Stimulated activated CD4-positive, alpha-beta T cell treated with anti-CD3 and anti-CD28 coated beads, Interleukin-2, amount 100 ng/mL, for 4 hours (primary cell): Measurements from ENCODE around the gene PCDHGA6.
"Not testable (repeated sequence)": the region's sequence is repeated elsewhere in the genome, so short reads cannot be mapped to it uniquely, and the experiment has no call there.

Experiments used
- DNase-seq: peaks from one replicate; pipeline ENCODE4 v3.0.0-alpha.2; 2020; ENCODE audit warnings: low read depth

Gene PCDHGA6

DNA sequence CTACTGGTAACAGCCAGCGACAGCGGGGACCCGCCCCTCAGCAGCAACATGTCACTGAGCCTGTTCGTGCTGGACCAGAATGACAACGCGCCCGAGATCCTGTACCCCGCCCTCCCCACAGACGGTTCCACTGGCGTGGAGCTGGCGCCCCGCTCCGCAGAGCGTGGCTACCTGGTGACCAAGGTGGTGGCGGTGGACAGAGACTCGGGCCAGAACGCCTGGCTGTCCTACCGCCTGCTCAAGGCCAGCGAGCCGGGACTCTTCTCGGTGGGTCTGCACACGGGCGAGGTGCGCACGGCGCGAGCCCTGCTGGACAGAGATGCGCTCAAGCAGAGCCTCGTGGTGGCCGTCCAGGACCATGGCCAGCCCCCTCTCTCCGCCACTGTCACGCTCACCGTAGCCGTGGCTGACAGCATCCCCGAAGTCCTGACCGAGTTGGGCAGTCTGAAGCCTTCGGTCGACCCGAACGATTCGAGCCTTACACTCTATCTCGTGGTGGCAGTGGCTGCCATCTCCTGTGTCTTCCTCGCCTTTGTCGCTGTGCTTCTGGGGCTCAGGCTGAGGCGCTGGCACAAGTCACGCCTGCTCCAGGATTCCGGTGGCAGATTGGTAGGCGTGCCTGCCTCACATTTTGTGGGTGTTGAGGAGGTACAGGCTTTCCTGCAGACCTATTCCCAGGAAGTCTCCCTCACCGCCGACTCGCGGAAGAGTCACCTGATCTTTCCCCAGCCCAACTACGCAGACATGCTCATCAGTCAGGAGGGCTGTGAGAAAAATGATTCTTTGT, 20.9 kb downstream of the PCDHGA6 start:
- not testable (repeated sequence) for DNase-seq

DNA sequence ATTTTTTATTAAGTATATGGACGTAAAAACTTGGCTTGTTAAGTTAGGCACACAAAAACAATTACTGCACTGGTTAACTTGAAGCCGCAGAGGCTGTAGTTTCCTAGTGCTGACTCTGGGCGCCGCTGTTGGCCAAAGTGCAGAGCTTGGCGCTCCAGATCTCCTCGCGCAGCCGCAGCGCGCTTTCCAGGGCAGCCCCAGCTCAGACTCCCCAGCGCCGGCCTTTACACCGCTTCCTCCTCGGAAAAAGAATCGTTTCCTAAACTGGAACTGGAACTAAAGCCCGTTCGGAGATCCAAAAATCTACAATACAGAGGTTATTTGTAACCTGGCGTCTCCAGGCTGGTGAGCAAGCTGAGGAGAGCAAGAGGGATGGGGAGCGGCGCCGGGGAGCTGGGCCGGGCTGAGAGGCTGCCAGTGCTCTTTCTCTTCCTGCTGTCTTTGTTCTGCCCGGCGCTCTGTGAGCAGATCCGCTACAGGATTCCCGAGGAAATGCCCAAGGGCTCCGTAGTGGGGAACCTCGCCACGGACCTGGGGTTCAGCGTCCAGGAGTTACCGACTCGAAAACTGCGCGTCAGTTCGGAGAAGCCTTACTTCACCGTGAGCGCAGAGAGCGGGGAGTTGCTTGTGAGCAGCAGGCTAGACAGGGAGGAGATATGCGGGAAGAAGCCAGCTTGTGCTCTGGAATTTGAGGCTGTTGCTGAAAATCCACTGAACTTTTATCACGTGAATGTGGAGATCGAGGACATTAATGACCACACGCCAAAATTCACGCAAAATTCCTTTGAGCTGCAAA, 24.3 kb downstream of the PCDHGA6 start, which contains the start of gene PCDHGB5:
TSS of gene PCDHGB5 (plus strand) at position 192 of the 796 bp plus-strand sequence. CDS start at position 373, 181 bp downstream.
- DNase-seq, result not testable (repeated sequence)

DNA sequence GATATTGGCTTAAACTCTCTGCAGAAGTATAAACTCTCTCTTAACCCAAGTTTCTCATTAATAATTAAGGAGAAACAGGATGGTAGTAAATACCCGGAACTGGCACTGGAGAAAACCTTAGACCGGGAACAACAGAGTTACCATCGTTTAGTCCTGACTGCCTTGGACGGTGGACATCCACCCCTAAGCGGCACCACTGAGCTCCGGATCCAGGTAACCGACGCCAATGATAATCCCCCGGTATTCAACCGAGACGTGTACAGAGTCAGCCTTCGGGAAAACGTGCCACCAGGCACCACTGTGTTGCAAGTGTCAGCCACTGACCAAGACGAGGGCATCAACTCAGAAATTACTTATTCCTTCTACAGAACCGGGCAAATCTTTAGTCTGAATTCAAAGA, 24.9 kb downstream of the PCDHGA6 start:
- DNase-seq, result no peak

DNA sequence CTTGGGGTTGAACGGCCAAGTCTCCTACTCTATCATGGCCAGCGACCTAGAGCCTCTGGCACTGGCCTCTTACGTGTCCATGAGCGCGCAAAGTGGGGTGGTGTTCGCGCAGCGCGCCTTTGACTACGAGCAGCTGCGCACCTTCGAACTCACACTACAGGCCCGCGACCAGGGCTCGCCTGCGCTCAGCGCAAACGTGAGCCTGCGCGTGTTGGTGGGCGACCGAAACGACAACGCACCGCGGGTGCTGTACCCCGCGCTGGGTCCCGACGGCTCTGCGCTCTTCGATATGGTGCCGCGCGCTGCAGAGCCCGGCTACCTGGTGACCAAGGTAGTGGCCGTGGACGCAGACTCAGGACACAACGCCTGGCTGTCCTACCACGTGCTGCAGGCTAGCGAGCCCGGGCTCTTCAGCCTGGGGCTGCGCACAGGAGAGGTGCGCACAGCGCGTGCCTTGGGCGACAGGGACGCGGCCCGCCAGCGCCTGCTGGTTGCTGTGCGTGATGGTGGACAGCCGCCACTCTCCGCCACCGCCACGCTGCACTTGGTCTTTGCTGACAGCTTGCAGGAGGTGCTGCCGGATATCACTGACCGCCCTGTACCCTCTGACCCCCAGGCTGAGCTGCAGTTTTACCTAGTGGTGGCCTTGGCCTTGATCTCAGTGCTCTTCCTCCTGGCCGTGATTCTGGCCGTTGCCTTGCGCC, 26.0 kb downstream of the PCDHGA6 start:
- DNase-seq, result no peak

DNA sequence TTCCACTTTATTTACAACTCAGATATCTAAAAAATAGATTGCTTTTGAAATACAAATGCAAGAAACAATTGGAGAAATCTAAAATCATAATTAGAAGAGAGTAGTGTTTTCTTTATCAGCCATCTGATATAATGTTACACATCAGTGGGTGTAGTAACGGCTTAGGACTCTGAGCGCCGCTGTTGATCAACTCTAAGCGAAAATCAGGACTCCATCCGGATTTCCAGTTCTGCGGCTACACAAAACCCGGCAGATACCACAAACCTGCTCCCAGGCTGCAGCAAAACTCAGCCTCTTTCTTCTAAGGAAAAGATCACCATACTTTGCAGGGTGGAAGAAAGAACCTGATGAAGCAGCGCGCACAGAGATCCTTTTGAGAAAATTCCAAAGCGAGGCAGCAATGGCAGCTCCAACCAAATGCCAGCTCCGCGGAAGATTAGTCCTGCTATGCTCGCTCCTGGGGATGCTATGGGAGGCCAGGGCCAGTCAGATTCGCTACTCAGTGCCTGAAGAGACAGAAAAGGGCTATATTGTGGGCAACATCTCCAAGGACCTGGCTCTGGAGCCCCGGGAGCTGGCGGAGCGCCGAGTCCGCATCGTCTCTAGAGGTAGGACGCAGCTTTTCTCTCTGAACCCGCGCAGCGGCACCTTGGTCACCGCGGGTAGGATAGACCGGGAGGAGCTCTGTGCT, 29.0 kb downstream of the PCDHGA6 start, which contains the start of gene PCDHGA9:
TSS of gene PCDHGA9 (plus strand) at position 226 of the 691 bp plus-strand sequence. CDS start at position 401, 175 bp downstream.
- no peak for DNase-seq

DNA sequence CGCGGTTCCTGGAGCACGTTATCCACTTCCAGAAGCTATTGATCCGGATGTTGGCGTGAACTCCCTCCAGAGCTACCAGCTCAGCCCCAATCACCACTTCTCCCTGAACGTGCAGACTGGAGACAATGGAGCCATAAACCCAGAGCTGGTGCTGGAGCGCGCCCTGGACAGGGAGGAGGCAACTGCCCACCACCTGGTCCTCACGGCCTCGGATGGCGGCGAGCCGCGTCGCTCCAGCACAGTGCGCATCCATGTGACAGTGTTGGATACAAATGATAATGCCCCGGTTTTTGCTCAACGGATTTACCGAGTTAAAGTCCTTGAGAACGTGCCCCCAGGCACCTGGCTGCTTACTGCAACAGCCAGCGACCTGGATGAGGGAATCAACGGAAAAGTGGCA, 29.7 kb downstream of the PCDHGA6 start:
- DNase-seq, result no peak

DNA sequence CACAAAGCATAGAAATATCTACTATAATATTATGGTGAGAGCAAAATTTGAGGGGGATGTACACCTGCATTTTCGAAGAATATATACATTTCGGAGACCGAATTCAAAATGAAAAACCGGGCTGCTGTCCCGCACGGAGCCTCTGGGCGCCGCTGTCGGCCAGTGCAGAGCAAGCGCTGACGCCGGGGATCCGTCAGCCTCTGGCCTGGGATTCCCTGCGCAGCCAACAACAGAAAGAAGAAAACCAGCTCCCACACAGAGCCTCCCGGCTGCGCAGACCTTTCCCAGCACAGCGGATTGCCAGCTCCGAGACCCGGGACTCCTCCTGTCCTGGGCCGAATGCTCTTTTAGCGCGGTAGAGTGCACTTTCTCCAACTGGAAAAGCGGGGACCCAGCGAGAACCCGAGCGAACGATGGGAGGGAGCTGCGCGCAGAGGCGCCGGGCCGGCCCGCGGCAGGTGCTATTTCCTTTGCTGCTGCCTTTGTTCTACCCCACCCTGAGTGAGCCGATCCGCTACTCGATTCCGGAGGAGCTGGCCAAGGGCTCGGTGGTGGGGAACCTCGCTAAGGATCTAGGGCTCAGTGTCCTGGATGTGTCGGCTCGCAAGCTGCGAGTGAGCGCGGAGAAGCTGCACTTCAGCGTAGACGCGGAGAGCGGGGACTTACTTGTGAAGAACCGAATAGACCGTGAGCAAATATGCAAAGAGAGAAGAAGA, 34.3 kb downstream of the PCDHGA6 start, which contains the start of gene PCDHGB6:
TSS of gene PCDHGB6 (plus strand) at position 232 of the 716 bp plus-strand sequence. CDS start at position 414, 182 bp downstream.
- DNase-seq, result not testable (repeated sequence)

DNA sequence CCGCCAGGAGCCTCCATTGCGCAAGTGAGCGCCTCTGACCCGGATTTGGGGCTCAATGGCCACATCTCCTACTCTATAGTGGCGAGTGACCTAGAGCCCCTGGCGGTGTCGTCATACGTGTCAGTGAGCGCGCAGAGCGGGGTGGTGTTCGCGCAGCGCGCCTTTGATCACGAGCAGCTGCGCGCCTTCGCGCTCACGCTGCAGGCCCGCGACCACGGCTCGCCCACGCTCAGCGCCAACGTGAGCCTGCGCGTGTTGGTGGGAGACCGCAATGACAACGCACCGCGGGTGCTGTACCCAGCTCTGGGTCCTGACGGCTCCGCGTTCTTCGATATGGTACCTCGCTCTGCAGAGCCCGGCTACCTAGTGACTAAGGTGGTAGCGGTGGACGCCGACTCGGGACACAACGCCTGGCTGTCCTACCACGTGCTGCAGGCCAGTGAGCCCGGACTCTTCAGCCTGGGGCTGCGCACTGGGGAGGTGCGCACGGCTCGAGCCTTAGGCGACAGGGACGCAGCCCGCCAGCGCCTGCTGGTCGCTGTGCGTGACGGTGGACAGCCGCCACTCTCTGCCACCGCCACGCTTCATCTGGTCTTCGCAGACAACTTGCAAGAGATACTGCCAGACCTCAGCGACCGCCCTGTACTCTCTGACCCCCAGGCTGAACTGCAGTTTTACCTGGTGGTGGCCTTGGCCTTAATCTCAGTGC, 36.1 kb downstream of the PCDHGA6 start:
- no peak for DNase-seq

DNA sequence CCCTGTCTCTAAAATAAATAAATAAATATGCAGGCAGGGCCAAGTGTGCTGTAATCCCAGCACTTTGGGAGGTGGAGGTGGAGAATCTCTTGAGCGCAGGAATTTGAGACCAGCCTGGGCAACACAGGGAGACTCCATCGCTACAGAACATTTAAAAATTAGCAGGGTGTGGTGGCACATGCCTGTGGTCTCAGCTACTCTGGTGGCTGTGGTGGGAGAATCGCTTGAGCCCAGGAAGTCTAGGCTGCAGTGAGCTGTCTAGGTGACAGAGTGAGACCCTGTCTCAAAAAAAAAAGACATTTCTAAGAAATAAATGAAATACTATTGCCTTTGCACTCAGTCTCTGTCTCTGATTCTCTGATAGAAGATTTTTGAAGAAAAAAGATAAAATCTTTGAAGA, 37.9 kb downstream of the PCDHGA6 start:
- DNase-seq, result no peak

DNA sequence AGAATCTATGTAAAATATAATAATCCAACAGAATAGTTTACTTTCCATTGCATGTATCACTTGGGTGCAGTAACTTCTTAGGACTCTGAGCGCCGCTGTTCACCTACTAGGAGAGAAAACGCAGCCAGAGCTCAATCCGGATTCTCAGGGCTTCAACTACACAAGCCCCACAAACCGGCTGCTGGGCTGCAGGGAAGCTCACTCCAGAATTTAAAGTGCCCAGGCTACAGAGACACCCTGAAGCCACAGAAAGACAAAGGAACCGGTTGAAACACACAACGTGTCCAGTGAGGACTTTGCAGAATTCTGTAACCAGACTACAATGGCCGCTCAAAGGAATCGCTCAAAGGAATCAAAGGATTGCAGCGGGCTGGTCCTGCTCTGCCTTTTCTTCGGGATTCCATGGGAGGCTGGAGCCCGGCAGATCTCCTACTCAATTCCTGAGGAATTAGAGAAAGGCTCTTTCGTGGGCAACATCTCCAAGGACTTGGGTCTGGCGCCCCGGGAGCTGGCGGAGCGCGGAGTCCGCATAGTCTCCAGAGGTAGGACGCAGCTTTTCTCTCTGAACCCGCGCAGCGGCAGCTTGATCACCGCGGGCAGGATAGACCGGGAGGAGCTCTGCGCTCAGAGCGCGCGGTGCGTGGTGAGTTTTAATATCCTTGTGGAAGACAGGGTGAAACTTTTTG, 39.3 kb downstream of the PCDHGA6 start, which contains the start of gene PCDHGA10:
TSS of gene PCDHGA10 (plus strand) at position 134 of the 686 bp plus-strand sequence. CDS start at position 323, 189 bp downstream.
- DNase-seq, result no peak

DNA sequence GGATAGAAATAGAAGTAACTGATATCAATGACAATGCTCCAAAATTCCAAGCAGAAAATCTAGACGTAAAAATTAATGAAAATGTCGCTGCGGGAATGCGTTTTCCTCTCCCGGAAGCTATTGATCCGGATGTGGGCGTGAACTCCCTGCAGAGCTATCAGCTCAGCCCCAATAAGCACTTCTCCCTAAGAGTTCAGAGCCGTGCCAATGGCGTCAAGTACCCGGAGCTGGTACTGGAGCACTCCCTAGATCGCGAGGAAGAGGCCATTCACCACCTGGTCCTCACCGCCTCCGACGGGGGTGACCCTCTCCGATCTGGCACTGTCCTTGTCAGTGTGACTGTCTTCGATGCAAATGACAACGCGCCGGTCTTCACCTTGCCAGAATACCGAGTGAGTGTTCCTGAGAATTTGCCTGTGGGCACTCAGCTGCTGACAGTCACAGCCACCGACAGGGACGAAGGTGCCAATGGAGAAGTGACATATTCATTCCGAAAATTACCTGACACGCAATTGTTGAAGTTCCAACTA, 39.9 kb downstream of the PCDHGA6 start:
- DNase-seq, result no peak

DNA sequence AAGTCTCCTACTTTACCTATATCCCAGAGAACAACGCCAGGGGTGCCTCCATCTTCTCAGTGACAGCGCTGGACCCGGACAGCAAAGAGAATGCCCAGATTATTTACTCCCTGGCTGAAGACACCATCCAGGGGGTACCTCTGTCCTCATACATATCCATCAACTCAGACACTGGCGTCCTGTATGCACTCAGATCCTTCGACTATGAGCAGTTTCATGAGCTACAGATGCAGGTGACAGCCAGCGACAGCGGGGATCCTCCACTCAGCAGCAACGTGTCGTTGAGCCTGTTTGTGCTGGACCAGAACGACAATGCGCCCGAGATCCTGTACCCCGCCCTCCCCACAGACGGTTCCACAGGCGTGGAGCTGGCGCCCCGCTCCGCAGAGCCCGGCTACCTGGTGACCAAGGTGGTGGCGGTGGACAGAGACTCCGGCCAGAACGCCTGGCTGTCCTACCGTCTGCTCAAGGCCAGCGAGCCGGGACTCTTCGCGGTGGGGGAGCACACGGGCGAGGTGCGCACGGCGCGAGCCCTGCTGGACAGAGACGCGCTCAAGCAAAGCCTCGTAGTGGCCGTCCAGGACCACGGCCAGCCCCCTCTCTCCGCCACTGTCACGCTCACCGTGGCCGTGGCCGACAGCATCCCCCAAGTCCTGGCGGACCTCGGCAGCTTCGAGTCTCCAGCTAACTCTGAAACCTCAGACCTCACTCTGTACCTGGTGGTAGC, 41.0 kb downstream of the PCDHGA6 start:
- DNase-seq, result not testable (repeated sequence)

DNA sequence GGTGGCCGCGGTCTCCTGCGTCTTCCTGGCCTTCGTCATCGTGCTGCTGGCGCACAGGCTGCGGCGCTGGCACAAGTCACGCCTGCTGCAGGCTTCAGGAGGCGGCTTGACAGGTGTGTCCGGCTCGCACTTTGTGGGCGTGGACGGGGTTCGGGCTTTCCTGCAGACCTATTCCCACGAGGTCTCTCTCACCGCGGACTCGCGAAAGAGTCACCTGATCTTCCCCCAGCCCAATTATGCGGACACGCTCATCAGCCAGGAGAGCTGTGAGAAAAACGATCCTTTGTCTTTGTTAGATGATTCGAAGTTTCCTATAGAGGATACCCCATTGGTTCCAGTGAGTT, 41.6 kb downstream of the PCDHGA6 start:
- DNase-seq, result not testable (repeated sequence)

DNA sequence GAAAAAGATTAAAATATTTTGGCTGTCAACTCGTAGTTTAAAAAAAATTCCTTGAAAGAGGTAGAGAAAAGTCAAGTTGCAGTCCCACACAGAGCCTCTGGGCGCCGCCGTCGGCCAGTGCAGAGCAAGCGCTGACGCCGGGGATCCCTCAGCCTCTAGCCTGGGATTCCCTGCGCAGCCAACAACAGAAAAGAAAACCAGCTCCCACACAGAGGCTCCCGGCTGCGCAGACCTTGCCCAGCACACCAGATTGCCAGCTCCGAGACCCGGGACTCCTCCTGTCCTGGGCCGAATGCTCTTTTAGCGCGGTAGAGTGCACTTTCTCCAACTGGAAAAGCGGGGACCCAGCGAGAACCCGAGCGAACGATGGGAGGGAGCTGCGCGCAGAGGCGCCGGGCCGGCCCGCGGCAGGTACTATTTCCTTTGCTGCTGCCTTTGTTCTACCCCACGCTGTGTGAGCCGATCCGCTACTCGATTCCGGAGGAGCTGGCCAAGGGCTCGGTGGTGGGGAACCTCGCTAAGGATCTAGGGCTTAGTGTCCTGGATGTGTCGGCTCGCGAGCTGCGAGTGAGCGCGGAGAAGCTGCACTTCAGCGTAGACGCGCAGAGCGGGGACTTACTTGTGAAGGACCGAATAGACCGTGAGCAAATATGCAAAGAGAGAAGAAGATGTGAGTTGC, 43.9 kb downstream of the PCDHGA6 start, which contains the start of gene PCDHGB7:
TSS of gene PCDHGB7 (plus strand) at position 184 of the 679 bp plus-strand sequence. CDS start at position 367, 183 bp downstream.
- DNase-seq, result not testable (repeated sequence)

DNA sequence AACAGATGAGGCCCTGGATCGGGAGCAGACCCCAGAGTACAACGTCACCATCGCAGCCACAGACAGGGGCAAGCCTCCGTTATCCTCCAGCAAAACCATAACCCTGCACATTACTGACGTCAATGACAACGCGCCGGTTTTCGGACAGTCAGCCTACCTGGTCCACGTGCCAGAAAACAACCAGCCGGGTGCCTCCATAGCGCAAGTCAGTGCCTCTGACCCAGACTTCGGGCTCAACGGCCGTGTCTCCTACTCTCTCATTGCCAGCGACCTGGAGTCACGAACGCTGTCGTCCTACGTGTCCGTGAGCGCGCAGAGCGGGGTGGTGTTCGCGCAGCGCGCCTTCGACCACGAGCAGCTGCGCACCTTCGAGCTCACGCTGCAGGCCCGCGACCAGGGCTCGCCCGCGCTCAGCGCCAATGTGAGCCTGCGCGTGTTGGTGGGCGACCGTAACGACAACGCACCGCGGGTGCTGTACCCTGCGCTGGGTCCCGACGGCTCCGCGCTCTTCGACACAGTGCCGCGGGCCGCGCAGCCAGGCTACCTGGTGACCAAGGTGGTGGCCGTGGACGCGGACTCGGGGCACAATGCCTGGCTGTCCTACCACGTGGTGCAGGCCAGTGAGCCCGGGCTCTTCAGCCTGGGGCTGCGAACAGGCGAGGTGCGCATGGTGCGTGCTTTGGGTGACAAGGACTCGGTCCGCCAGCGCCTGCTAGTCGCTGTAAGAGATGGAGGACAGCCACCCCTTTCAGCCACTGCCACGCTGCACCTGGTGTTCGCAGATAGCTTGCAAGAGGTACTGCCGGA, 45.6 kb downstream of the PCDHGA6 start:
- no peak for DNase-seq

DNA sequence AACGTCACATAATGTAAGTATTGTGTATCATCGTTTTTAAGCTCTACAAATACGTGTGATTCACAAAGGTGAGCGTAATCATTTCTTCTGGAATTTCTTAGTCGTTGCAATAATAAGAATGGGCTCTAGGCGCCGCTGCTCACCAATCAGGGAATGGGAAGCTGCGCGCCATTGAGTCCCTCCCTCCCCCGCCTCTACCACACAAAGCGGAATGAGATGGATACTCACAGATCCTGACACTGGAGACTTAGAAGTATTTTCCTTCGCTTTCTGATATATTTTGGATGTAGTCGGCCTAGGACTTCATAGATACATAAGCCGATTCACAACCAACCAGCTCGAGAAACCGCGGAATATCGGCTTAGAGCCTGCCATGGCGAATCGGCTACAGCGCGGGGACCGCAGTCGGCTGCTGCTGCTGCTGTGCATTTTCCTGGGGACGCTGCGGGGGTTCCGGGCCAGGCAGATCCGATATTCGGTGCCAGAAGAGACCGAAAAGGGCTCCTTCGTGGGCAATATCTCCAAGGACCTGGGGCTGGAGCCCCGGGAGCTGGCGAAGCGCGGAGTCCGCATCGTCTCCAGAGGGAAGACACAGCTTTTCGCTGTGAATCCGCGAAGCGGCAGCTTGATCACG, 47.3 kb downstream of the PCDHGA6 start, which contains the start of gene PCDHGA11:
TSS of gene PCDHGA11 (plus strand) at position 197 of the 634 bp plus-strand sequence. CDS start at position 374, 177 bp downstream.
- DNase-seq, result no peak
